Liver (tissue), 9 donors: Measurements from ENCODE around the gene SLC35E1. TPM values are rescaled to one million over a fixed set of nuclear protein-coding genes. Genes with fewer than 3 reads are reported as not detected.

Source experiments
- DNase-seq: peaks from one replicate; pipeline ENCODE4 v3.0.0-alpha.2; 2017; ENCODE audit warnings: low spot score
- H3K27ac ChIP-seq, 2 donors: one replicate each; pipeline ENCODE4 v1.7.0; 2013; ENCODE audit warnings: inconsistent platforms in 2 of 2, low read length in 2 of 2, control low read depth in 1 of 2, low read depth in 1 of 2, mild to moderate bottlenecking in 1 of 2
- H3K27me3 ChIP-seq, 4 donors: one replicate each; pipeline versions ENCODE4 v1.6.1 to v1.7.0; 2013; ENCODE audit warnings: low read length in 3 of 4, inconsistent platforms in 1 of 4, mild to moderate bottlenecking in 1 of 4, moderate library complexity in 1 of 4; ENCODE audit not compliant: control insufficient read depth in 4 of 4, insufficient read depth in 4 of 4
- H3K36me3 ChIP-seq, 4 donors: one replicate each; pipeline versions ENCODE4 v1.6.1 to v1.7.0; 2013; ENCODE audit warnings: low read length in 3 of 4, mild to moderate bottlenecking in 3 of 4, low read depth in 1 of 4, moderate library complexity in 1 of 4; ENCODE audit not compliant: control insufficient read depth in 4 of 4, insufficient read depth in 3 of 4
- H3K4me1 ChIP-seq, 4 donors: one replicate each; pipeline versions ENCODE4 v1.6.1 to v1.7.0; 2013; ENCODE audit warnings: low read length in 3 of 4, mild to moderate bottlenecking in 3 of 4, moderate library complexity in 1 of 4; ENCODE audit not compliant: control insufficient read depth in 4 of 4, insufficient read depth in 4 of 4
- H3K4me3 ChIP-seq, 3 donors: one replicate each; pipeline versions ENCODE4 v1.6.1 to v1.7.0; 2013; ENCODE audit warnings: low read length in 3 of 3, control low read depth in 1 of 3, low read depth in 1 of 3, mild to moderate bottlenecking in 1 of 3
- H3K9ac ChIP-seq, 2 donors: one replicate each; pipeline ENCODE4 v1.7.0; 2013; ENCODE audit warnings: low read length in 2 of 2, mild to moderate bottlenecking in 2 of 2, moderate library complexity in 2 of 2, control low read depth in 1 of 2, low read depth in 1 of 2
- H3K9me3 ChIP-seq, 4 donors: one replicate each; pipeline versions ENCODE4 v1.6.1 to v1.7.0; 2013; ENCODE audit warnings: low read length in 3 of 4; ENCODE audit not compliant: control insufficient read depth in 4 of 4
- EGR1 ChIP-seq, 2 donors: IDR thresholded peaks; 2 replicates each; pipeline ENCODE4 v1.6.1; 2016 to 2018; ENCODE audit warnings: antibody characterized with exemption in 2 of 2, low read depth in 2 of 2
- FOXA1 ChIP-seq: IDR thresholded peaks from 2 replicates; pipeline ENCODE4 v1.6.1; 2016; ENCODE audit warnings: antibody characterized with exemption
- FOXA2 ChIP-seq: IDR thresholded peaks from 2 replicates; pipeline ENCODE4 v1.6.1; 2016; ENCODE audit warnings: antibody characterized with exemption
- GABPA ChIP-seq, 2 donors: IDR thresholded peaks in 1 of 2; conservative IDR thresholded peaks in 1 of 2; 2 replicates each; pipeline ENCODE4 v1.6.1; 2016; ENCODE audit warnings: antibody characterized with exemption in 2 of 2, mild to moderate bottlenecking in 1 of 2, moderate library complexity in 1 of 2
- JUND ChIP-seq, 2 donors: IDR thresholded peaks; 2 replicates each; pipeline ENCODE4 v1.6.1; 2016; ENCODE audit warnings: antibody characterized with exemption in 2 of 2
- RAD21 ChIP-seq, 2 donors: IDR thresholded peaks; 2 replicates each; pipeline ENCODE4 v1.6.1; 2016; ENCODE audit warnings: antibody characterized with exemption in 2 of 2, mild to moderate bottlenecking in 2 of 2
- SP1 ChIP-seq: IDR thresholded peaks from 2 replicates; pipeline ENCODE4 v1.6.1; 2018; ENCODE audit warnings: antibody characterized with exemption, mild to moderate bottlenecking
- TAF1 ChIP-seq: conservative IDR thresholded peaks from 2 replicates; pipeline ENCODE4 v1.6.1; 2016; ENCODE audit warnings: antibody characterized with exemption, mild to moderate bottlenecking
- WGBS: extraction: QIAGEN DNeasy Blood & Tissue Kit; methylation state at CpG from one replicate; pipeline ENCODE4 v1.1.7; 2013; 5-methylcytosine and 5-hydroxymethylcytosine counted together
- polyA plus RNA-seq, 2 donors: library from polyadenylated mRNA; stranded (reverse) in 1 of 2; unstranded in 1 of 2; fragments of 200-250 nt in 1 of 2; fragments of >200 nt in 1 of 2; fragmentation: Nextera tagmentation in 1 of 2; extraction: Ambion mirVana in 1 of 2; gene quantifications; one replicate each; pipeline versions ENCODE4 v1.2.1 to v1.2.3, GENCODE V29; 2013 to 2015
- total RNA-seq, 2 donors: library from RNA; depleted of rRNA; stranded (reverse); fragments of >200 nt; gene quantifications; one replicate each; pipeline ENCODE4 v1.2.3, GENCODE V29; 2014
- TF ChIP-seq, protein P1 (sequence below): IDR thresholded peaks from 2 replicates; pipeline ENCODE4 v1.6.1; 2016; ENCODE audit warnings: antibody characterized with exemption, mild to moderate bottlenecking
- TF ChIP-seq, protein P2 (sequence below): IDR thresholded peaks from 2 replicates; pipeline ENCODE4 v1.6.1; 2016; ENCODE audit warnings: antibody characterized with exemption
- TF ChIP-seq, protein P3 (sequence below): IDR thresholded peaks from 2 replicates; pipeline ENCODE4 v1.6.1; 2016; ENCODE audit warnings: antibody characterized with exemption
- TF ChIP-seq, protein P4 (sequence below): fragments of 150-350 bp; IDR thresholded peaks from 2 replicates; pipeline ENCODE4 v1.5.1; 2017; ENCODE audit warnings: improper control_type of control experiment, low read depth, low read length; ENCODE audit not compliant: missing input control
- TF ChIP-seq, protein P5 (sequence below): IDR thresholded peaks from 2 replicates; pipeline ENCODE4 v1.6.1; 2016; ENCODE audit warnings: antibody characterized with exemption
- donor health status: healthy.
- donor health status: healthy.
- donor health status: healthy.
- donor health status: healthy.
- donor health status: healthy.

The SLC35E1 gene
- total and polyA plus RNA-seq, 4 donors, result 11.2 to 20.5 (median 12.1) TPM

DNA sequence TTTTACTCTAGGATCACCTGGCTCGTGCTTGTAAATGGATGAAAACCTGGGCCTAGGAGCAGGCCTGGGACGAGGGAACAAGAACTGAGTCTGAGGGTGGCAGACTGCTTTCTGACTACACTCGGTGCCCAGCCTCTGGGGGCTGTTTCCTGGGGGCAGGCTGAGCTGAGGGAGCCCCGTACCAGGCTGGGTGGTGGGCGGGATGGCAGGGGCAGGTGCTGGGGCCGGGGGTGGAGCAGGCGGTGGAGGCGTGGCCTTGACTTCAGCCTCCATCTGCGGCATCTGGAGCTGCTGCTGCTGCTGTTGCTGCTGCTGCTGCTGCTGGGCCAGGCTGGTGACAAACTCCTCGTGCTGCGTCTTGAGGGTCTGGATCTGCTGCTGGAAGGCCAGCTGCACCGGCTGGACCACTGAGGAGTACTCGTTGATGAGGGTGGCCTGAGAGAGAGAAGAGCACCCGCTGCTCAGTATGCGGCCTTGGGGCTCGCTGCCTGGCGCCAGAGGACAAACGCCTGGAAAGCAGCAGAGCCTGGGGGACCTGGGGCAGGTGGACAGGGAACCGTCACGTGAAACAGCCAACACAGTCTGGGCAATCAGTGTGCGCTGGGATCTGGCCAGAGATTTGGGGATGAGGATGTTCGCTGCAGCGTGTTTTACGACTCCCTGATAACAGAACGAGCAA is 42.6 kb downstream of the SLC35E1 start:
- H3K4me1 ChIP-seq, result peaks cover 4 to 28% (median 21%) of the 10 kb centered on the region in 4 donors
- no peak overlapping the region for H3K9ac ChIP-seq
- 91% methylated on average over 25 of the region's 25 CpGs for WGBS
- TF ChIP-seq FOXA1, result no peak
- TF ChIP-seq, protein P1, sequence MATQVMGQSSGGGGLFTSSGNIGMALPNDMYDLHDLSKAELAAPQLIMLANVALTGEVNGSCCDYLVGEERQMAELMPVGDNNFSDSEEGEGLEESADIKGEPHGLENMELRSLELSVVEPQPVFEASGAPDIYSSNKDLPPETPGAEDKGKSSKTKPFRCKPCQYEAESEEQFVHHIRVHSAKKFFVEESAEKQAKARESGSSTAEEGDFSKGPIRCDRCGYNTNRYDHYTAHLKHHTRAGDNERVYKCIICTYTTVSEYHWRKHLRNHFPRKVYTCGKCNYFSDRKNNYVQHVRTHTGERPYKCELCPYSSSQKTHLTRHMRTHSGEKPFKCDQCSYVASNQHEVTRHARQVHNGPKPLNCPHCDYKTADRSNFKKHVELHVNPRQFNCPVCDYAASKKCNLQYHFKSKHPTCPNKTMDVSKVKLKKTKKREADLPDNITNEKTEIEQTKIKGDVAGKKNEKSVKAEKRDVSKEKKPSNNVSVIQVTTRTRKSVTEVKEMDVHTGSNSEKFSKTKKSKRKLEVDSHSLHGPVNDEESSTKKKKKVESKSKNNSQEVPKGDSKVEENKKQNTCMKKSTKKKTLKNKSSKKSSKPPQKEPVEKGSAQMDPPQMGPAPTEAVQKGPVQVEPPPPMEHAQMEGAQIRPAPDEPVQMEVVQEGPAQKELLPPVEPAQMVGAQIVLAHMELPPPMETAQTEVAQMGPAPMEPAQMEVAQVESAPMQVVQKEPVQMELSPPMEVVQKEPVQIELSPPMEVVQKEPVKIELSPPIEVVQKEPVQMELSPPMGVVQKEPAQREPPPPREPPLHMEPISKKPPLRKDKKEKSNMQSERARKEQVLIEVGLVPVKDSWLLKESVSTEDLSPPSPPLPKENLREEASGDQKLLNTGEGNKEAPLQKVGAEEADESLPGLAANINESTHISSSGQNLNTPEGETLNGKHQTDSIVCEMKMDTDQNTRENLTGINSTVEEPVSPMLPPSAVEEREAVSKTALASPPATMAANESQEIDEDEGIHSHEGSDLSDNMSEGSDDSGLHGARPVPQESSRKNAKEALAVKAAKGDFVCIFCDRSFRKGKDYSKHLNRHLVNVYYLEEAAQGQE, result no peak
- no peak for TF ChIP-seq TAF1
- TF ChIP-seq SP1, result no peak
- TF ChIP-seq, protein P2, sequence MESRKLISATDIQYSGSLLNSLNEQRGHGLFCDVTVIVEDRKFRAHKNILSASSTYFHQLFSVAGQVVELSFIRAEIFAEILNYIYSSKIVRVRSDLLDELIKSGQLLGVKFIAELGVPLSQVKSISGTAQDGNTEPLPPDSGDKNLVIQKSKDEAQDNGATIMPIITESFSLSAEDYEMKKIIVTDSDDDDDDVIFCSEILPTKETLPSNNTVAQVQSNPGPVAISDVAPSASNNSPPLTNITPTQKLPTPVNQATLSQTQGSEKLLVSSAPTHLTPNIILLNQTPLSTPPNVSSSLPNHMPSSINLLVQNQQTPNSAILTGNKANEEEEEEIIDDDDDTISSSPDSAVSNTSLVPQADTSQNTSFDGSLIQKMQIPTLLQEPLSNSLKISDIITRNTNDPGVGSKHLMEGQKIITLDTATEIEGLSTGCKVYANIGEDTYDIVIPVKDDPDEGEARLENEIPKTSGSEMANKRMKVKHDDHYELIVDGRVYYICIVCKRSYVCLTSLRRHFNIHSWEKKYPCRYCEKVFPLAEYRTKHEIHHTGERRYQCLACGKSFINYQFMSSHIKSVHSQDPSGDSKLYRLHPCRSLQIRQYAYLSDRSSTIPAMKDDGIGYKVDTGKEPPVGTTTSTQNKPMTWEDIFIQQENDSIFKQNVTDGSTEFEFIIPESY, result no peak
- no peak for TF ChIP-seq JUND (IDR thresholded peaks at IDR 0.05)
- no peak for TF ChIP-seq FOXA2
- TF ChIP-seq, protein P3, sequence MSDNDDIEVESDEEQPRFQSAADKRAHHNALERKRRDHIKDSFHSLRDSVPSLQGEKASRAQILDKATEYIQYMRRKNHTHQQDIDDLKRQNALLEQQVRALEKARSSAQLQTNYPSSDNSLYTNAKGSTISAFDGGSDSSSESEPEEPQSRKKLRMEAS, result no peak
- TF ChIP-seq RAD21 (IDR thresholded peaks at IDR 0.05), result no peak
- no peak for TF ChIP-seq EGR1 (IDR thresholded peaks at IDR 0.05; ENCODE audit: low read depth in 2 of 2)
- TF ChIP-seq, protein P4, sequence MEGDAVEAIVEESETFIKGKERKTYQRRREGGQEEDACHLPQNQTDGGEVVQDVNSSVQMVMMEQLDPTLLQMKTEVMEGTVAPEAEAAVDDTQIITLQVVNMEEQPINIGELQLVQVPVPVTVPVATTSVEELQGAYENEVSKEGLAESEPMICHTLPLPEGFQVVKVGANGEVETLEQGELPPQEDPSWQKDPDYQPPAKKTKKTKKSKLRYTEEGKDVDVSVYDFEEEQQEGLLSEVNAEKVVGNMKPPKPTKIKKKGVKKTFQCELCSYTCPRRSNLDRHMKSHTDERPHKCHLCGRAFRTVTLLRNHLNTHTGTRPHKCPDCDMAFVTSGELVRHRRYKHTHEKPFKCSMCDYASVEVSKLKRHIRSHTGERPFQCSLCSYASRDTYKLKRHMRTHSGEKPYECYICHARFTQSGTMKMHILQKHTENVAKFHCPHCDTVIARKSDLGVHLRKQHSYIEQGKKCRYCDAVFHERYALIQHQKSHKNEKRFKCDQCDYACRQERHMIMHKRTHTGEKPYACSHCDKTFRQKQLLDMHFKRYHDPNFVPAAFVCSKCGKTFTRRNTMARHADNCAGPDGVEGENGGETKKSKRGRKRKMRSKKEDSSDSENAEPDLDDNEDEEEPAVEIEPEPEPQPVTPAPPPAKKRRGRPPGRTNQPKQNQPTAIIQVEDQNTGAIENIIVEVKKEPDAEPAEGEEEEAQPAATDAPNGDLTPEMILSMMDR, result no peak
- TF ChIP-seq, protein P5, sequence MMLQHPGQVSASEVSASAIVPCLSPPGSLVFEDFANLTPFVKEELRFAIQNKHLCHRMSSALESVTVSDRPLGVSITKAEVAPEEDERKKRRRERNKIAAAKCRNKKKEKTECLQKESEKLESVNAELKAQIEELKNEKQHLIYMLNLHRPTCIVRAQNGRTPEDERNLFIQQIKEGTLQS, result no peak
- no peak for TF ChIP-seq GABPA (IDR thresholded peaks at IDR 0.05 in 1 of 2, conservative IDR thresholded peaks at IDR 0.05 in 1 of 2)
- H3K9me3 ChIP-seq, result no peaks in the 10 kb centered on the region
- DNase-seq, result no peak
- no peak overlapping the region for H3K27ac ChIP-seq
- peaks cover 42 to 80% (median 53%) of the 10 kb centered on the region in 4 donors for H3K36me3 ChIP-seq
- H3K27me3 ChIP-seq, result no peaks in the 10 kb centered on the region
- H3K4me3 ChIP-seq, result no peak overlapping the region

DNA sequence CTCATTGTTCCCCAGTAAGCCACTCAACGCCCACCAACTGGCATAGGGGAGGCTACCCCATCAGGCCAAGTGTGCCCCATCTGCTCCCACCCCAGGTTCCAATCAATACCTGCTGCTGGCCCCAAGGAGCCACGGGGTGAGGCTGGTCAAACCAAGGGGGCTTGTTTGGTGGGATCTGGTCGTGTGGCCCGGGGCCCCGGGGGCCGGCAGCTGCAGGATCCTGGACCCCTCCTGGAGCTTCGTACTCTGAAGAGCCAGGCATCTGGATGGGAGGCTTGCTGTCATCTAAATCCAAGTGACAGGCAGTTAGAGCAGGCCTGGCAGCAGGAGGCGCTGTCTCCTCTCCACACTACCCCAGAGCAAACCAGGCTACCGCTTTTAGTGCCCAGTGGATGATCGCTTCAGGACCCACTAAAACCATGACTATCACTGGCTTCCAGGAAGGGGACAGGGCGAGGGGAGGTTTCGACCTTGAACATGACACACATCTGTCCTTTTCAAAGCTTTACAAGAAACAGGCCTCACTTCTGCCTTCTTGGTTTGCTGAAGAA is 44.2 kb downstream of the SLC35E1 start:
- no peak overlapping the region for H3K27ac ChIP-seq
- peak in 1 of 2 donors; percentile 67 for TF ChIP-seq RAD21 (IDR thresholded peaks at IDR 0.05)
- TF ChIP-seq, protein P4, result peak; percentile 23
- no peak for TF ChIP-seq SP1
- no peak overlapping the region for H3K9ac ChIP-seq
- peaks cover 4 to 28% (median 21%) of the 10 kb centered on the region in 4 donors for H3K4me1 ChIP-seq
- WGBS, result 94% methylated on average over 12 of the region's 12 CpGs
- H3K36me3 ChIP-seq, result peaks cover 46 to 74% (median 55%) of the 10 kb centered on the region in 4 donors
- no peaks in the 10 kb centered on the region for H3K27me3 ChIP-seq
- no peaks in the 10 kb centered on the region for H3K9me3 ChIP-seq
- no peak for DNase-seq
- no peak overlapping the region for H3K4me3 ChIP-seq
